Measurements from ENCODE around the gene GATA2.

The GATA2 gene

GRCh38 chr3:128491691-128491940 lies 1.4 kb downstream of the GATA2 start:
- no peak for DNase-seq (ENCODE audit: low read depth)
- no peak for TF ChIP-seq CTCF (conservative IDR thresholded peaks at IDR 0.05; ENCODE audit: low read length)
- peak overlapping the region; percentile 68 for H3K4me3 ChIP-seq (ENCODE audit: low read length)

- no peak for TF ChIP-seq CTCF (conservative IDR thresholded peaks at IDR 0.05; ENCODE audit: low read length)
- no peak for DNase-seq (ENCODE audit: low read depth)
- H3K4me3 ChIP-seq (ENCODE audit: low read length) = peak overlapping the region; percentile 68
These were observed 1.9 kb downstream of the GATA2 start for GRCh38 chr3:128490915-128491690.

GRCh38 chr3:128490650-128490914 lies 2.4 kb downstream of the GATA2 start:
- no peak for TF ChIP-seq CTCF (conservative IDR thresholded peaks at IDR 0.05; ENCODE audit: low read length)
- no peak for DNase-seq (ENCODE audit: low read depth)
- peak overlapping the region; percentile 68 for H3K4me3 ChIP-seq (ENCODE audit: low read length)

- DNase-seq (ENCODE audit: low read depth) = no peak
- H3K4me3 ChIP-seq (ENCODE audit: low read length) = peak overlapping the region; percentile 68
- TF ChIP-seq CTCF (conservative IDR thresholded peaks at IDR 0.05; ENCODE audit: low read length) = 0 out of 2 replicates have a peak, but pooled peaks have one; percentile 2
These were observed 2.9 kb downstream of the GATA2 start for GRCh38 chr3:128489927-128490649.

- H3K4me3 ChIP-seq (ENCODE audit: low read length) = peak overlapping the region; percentile 68
- TF ChIP-seq CTCF (conservative IDR thresholded peaks at IDR 0.05; ENCODE audit: low read length) = no peak
- no peak for DNase-seq (ENCODE audit: low read depth)
These were observed 3.4 kb downstream of the GATA2 start for GRCh38 chr3:128489674-128489926.

- DNase-seq (ENCODE audit: low read depth) = peak; percentile 50
These were observed 3.9 kb downstream of the GATA2 start for GRCh38 chr3:128488991-128489673.

More at GRCh38 chr3:128488991-128489673, 3.9 kb downstream of the GATA2 start:
- no peak for TF ChIP-seq CTCF (conservative IDR thresholded peaks at IDR 0.05; ENCODE audit: low read length)
- H3K4me3 ChIP-seq (ENCODE audit: low read length) = peak overlapping the region; percentile 68
